MM.1S (cell line): ENCODE results near the gene SDC3.

Source experiments
- EZH2 ChIP-seq: fragments of 300-600 bp; sonication (generic); optimal IDR thresholded peaks from 2 replicates; pipeline ENCODE3; 2017; ENCODE audit warnings: low read depth, mild to moderate bottlenecking, antibody characterized with exemption, low read length, mixed read lengths
- EZH2phosphoT487 ChIP-seq: fragments of 300-600 bp; sonication (generic); IDR thresholded peaks from 2 replicates; pipeline ENCODE4 v1.6.1; 2018; ENCODE audit warnings: antibody characterized with exemption, low read length
- TF ChIP-seq, protein P1 (sequence below): fragments of 300-600 bp; sonication (generic); IDR thresholded peaks from 2 replicates; pipeline ENCODE4 v1.5.1; 2016; ENCODE audit warnings: antibody characterized with exemption, low read length, mixed read lengths

- TF ChIP-seq, protein P1, sequence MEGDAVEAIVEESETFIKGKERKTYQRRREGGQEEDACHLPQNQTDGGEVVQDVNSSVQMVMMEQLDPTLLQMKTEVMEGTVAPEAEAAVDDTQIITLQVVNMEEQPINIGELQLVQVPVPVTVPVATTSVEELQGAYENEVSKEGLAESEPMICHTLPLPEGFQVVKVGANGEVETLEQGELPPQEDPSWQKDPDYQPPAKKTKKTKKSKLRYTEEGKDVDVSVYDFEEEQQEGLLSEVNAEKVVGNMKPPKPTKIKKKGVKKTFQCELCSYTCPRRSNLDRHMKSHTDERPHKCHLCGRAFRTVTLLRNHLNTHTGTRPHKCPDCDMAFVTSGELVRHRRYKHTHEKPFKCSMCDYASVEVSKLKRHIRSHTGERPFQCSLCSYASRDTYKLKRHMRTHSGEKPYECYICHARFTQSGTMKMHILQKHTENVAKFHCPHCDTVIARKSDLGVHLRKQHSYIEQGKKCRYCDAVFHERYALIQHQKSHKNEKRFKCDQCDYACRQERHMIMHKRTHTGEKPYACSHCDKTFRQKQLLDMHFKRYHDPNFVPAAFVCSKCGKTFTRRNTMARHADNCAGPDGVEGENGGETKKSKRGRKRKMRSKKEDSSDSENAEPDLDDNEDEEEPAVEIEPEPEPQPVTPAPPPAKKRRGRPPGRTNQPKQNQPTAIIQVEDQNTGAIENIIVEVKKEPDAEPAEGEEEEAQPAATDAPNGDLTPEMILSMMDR = no peak
- TF ChIP-seq EZH2 = no peak
- no peak for TF ChIP-seq EZH2phosphoT487
Observed at GRCh38 chr1:30905403-30905802, 3.2 kb downstream of the SDC3 start.
